Activated CD8-positive, alpha-beta memory T cell treated with anti-CD3 and anti-CD28 coated beads for 24 hours (primary cell): ENCODE measurements around the gene GPR18.

Experiments used
- DNase-seq: peaks from one replicate; pipeline ENCODE4 v3.0.0-alpha.2; 2020

Gene GPR18

DNA sequence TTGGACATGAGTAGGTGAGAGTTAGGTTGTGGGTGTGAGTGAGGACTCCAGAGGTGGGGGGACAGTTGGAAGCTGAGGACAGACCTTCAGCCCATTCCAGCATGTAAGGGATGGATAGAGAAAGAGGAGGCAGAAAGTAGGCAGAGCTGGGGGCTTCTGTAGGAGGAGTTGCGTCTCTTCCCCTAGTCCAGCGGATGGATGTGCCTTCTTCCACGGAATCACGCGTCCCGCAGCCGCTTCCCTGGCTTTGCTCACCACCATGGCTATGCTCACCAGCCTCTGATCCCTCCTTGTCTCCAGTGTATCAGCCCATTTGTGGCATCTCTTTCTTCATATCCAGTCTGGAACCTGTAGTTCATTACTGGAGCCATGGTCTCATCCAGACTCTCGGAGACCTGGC is 52.0 kb downstream of the GPR18 start:
- no peak for DNase-seq

DNA sequence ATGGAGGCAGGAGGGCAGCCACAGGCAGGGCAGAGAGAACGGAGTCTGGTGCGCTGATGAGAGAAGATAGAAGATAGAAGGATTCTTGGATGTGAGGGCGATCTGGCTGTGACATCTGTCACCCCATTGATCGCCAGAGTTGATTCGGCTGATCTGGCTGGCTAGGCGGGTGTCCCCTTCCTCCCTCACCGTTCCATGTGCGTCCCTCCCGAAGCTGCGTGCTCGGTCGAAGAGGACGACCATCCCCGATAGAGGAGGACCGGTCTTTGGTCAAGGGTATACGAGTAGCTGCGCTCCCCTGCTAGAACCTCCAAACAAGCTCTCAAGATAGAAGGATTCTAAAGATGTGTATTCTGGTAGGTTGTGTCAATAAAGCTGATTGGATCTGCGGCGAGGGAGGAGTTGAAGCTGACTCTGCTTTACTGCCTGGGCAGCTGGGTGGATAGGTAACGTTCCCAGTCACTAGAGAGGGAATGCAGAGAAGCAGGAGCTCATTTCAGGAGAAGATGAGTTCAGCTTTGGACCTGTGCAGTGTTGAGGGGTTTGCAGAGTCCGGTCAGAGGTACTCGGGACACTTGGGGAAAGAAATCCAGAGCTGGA is 52.5 kb downstream of the GPR18 start:
- DNase-seq, result peak; percentile 53
